H1 (cell line): ENCODE results near the gene DEXI. TPM values are rescaled to one million over a fixed set of nuclear protein-coding genes. Genes with fewer than 3 reads are reported as not detected.

Experiments
- CTCF ChIA-PET: fragments of 300-600 bp; sonication (Branson Sonifier 250); formaldehyde crosslinking; loops from one replicate; lab custom pipeline; 2021; ENCODE audit not compliant: partially characterized antibody; lab: Charles Lee
- POLR2A ChIA-PET: fragments of 300-600 bp; sonication (Branson Sonifier 250); formaldehyde crosslinking; loops from one replicate; lab custom pipeline; 2021; ENCODE audit warnings: inconsistent platforms; ENCODE audit not compliant: partially characterized antibody; lab: Charles Lee
- DNase-seq, 2 experiments: peaks; one replicate each; pipeline versions ENCODE4 v3.0.0 to v3.0.0-alpha.2; 2010 to 2022; ENCODE audit warnings: low spot score in 2 of 2, low read depth in 1 of 2, mixed read lengths in 1 of 2
- FAIRE-seq: peaks from 2 replicates; lab custom pipeline; 2011; peaks lifted over from hg19 to GRCh38; lab: Jason Lieb, UNC
- H2AFZ ChIP-seq: 2 replicates; pipeline ENCODE4 v1.8.1; 2012; ENCODE audit warnings: low read length, inconsistent platforms
- H2AK5ac ChIP-seq: 2 replicates; pipeline ENCODE4 v1.6.1; 2013; ENCODE audit warnings: low read depth, low read length
- H2BK120ac ChIP-seq: replicated peaks from 2 replicates; pipeline ENCODE3; 2013; ENCODE audit warnings: low read depth, low read length, inconsistent platforms
- H2BK12ac ChIP-seq: 2 replicates; pipeline ENCODE4 v1.6.1; 2013; ENCODE audit warnings: low read depth, low read length
- H2BK15ac ChIP-seq: 2 replicates; pipeline ENCODE4 v1.6.1; 2013; ENCODE audit warnings: low read length
- H2BK20ac ChIP-seq: 2 replicates; pipeline ENCODE4 v1.6.1; 2013; ENCODE audit warnings: low read length
- H2BK5ac ChIP-seq: 2 replicates; pipeline ENCODE4 v1.6.1; 2013; ENCODE audit warnings: low read depth, low read length
- H3K14ac ChIP-seq: 2 replicates; pipeline ENCODE4 v1.6.1; 2013; ENCODE audit warnings: inconsistent platforms; ENCODE audit not compliant: insufficient read length
- H3K18ac ChIP-seq: 2 replicates; pipeline ENCODE4 v1.6.1; 2013; ENCODE audit warnings: low read length; ENCODE audit errors: extremely low read depth
- H3K23ac ChIP-seq: 2 replicates; pipeline ENCODE4 v1.6.1; 2013; ENCODE audit warnings: inconsistent platforms; ENCODE audit not compliant: insufficient read length
- H3K23me2 ChIP-seq: 2 replicates; pipeline ENCODE4 v1.6.1; 2013; ENCODE audit warnings: low read depth, low read length
- H3K27ac ChIP-seq: 2 replicates; pipeline ENCODE4 v1.6.1; 2011; ENCODE audit warnings: low read depth, low read length, inconsistent platforms
- H3K27me3 ChIP-seq, 4 experiments: replicated peaks in 1 of 4; 1 replicate in 1 of 4; 2 replicates in 3 of 4; pipeline versions ENCODE4 v1.6.1 to v1.8.1; 2011 to 2013; ENCODE audit warnings: low read length in 3 of 4, mild to moderate bottlenecking in 3 of 4, inconsistent platforms in 2 of 4, mixed read lengths in 2 of 4, moderate library complexity in 1 of 4; ENCODE audit not compliant: control insufficient read depth in 3 of 4, insufficient read depth in 3 of 4; ENCODE audit errors: extremely low read depth in 1 of 4
- H3K36me3 ChIP-seq, 4 experiments: 2 replicates each; pipeline versions ENCODE4 v1.6.1 to v1.8.1; 2011 to 2013; ENCODE audit warnings: mild to moderate bottlenecking in 4 of 4, low read length in 3 of 4, moderate library complexity in 2 of 4, control low read depth in 1 of 4, inconsistent platforms in 1 of 4; ENCODE audit not compliant: insufficient read depth in 4 of 4, control insufficient read depth in 2 of 4
- H3K4ac ChIP-seq: replicated peaks from 2 replicates; pipeline ENCODE3; 2013; ENCODE audit warnings: low read length, low read depth, mixed read lengths, inconsistent platforms; ENCODE audit not compliant: insufficient read length
- H3K4me1 ChIP-seq, 4 experiments: replicated peaks in 1 of 4; 1 replicate in 1 of 4; 2 replicates in 3 of 4; pipeline versions ENCODE4 v1.6.1 to v1.8.1; 2011 to 2013; ENCODE audit warnings: low read length in 3 of 4, inconsistent platforms in 2 of 4, mixed read lengths in 1 of 4; ENCODE audit not compliant: insufficient read depth in 4 of 4, control insufficient read depth in 3 of 4
- H3K4me2 ChIP-seq, 2 experiments: 2 replicates each; pipeline versions ENCODE4 v1.6.1 to v1.8.1; 2011 to 2013; ENCODE audit warnings: low read depth in 2 of 2, low read length in 2 of 2, control low read depth in 1 of 2, inconsistent platforms in 1 of 2, mild to moderate bottlenecking in 1 of 2; ENCODE audit not compliant: insufficient read depth in 1 of 2
- H3K4me3 ChIP-seq, 4 experiments: fragments of 200-600, 300-600 bp in 1 of 4; sonication (generic), shearing (Covaris generic), sonication (Bioruptor Twin) in 1 of 4; 2 replicates each; pipeline versions ENCODE4 v1.5.1 to v1.8.1; 2011 to 2016; ENCODE audit warnings: low read length in 4 of 4, low read depth in 3 of 4, control low read depth in 2 of 4, inconsistent platforms in 2 of 4, mild to moderate bottlenecking in 2 of 4, mixed read lengths in 1 of 4, moderate library complexity in 1 of 4; ENCODE audit not compliant: insufficient read depth in 2 of 4; ENCODE audit errors: extremely low read depth in 1 of 4
- H3K56ac ChIP-seq: replicated peaks from 2 replicates; pipeline ENCODE3; 2013; ENCODE audit warnings: low read depth, mild to moderate bottlenecking, mixed read lengths, low read length, inconsistent platforms; ENCODE audit not compliant: insufficient read length
- H3K79me1 ChIP-seq: 2 replicates; pipeline ENCODE4 v1.6.1; 2013; ENCODE audit warnings: low read depth, low read length, control low read depth
- H3K79me2 ChIP-seq, 2 experiments: 2 replicates each; pipeline versions ENCODE4 v1.6.1 to v1.8.1; 2012 to 2013; ENCODE audit warnings: low read length in 2 of 2, mild to moderate bottlenecking in 2 of 2, inconsistent platforms in 1 of 2; ENCODE audit not compliant: insufficient read depth in 2 of 2, control insufficient read depth in 1 of 2
- H3K9ac ChIP-seq, 4 experiments: replicated peaks in 1 of 4; 1 replicate in 1 of 4; 2 replicates in 3 of 4; pipeline versions ENCODE4 v1.6.1 to v1.8.1; 2011 to 2013; ENCODE audit warnings: low read depth in 3 of 4, low read length in 3 of 4, control low read depth in 2 of 4, mild to moderate bottlenecking in 2 of 4, moderate library complexity in 2 of 4, inconsistent platforms in 1 of 4; ENCODE audit errors: extremely low read depth in 1 of 4
- H3K9me3 ChIP-seq, 2 experiments: 2 replicates each; pipeline versions ENCODE4 v1.6.1 to v1.8.1; 2012 to 2013; ENCODE audit warnings: mild to moderate bottlenecking in 2 of 2, moderate library complexity in 2 of 2, control low read depth in 1 of 2, inconsistent platforms in 1 of 2, low read depth in 1 of 2, low read length in 1 of 2, mixed read lengths in 1 of 2; ENCODE audit not compliant: insufficient read depth in 2 of 2
- H4K20me1 ChIP-seq, 2 experiments: replicated peaks in 1 of 2; 2 replicates each; pipeline versions ENCODE3 to v1.8.1; 2011 to 2013; ENCODE audit warnings: inconsistent platforms in 2 of 2, low read length in 2 of 2, mild to moderate bottlenecking in 1 of 2; ENCODE audit not compliant: insufficient read depth in 2 of 2, control insufficient read depth in 1 of 2
- H4K5ac ChIP-seq: 2 replicates; pipeline ENCODE4 v1.6.1; 2013; ENCODE audit warnings: low read length, low read depth, mixed read lengths, inconsistent platforms; ENCODE audit not compliant: insufficient read length
- H4K8ac ChIP-seq: 2 replicates; pipeline ENCODE4 v1.8.0; 2013; ENCODE audit warnings: mild to moderate bottlenecking, moderate library complexity, low read length, inconsistent platforms; ENCODE audit not compliant: insufficient read depth; ENCODE audit errors: extremely low read depth
- H4K91ac ChIP-seq: replicated peaks from 2 replicates; pipeline ENCODE3; 2013; ENCODE audit warnings: low read length, mixed read lengths, inconsistent platforms; ENCODE audit not compliant: insufficient read length
- ASH2L ChIP-seq: fragments of 200-600, 300-600 bp; sonication (generic); IDR thresholded peaks from one replicate; pipeline ENCODE4 v1.7.1; 2017; ENCODE audit warnings: low read length
- BACH1 ChIP-seq: IDR thresholded peaks from 2 replicates; pipeline ENCODE4 v1.6.1; 2012; ENCODE audit warnings: low read length, improper control_type of control experiment
- CBX5 ChIP-seq: fragments of 300-800, 300-1000 bp; sonication (generic); IDR thresholded peaks from 2 replicates; pipeline ENCODE4 v1.7.1; 2016; ENCODE audit warnings: antibody characterized with exemption, low read length, low read depth
- CEBPB ChIP-seq: IDR thresholded peaks from 2 replicates; pipeline ENCODE4 v1.6.1; 2012; ENCODE audit warnings: low read depth, low read length
- GABPA ChIP-seq: IDR thresholded peaks from 2 replicates; pipeline ENCODE4 v1.6.1; 2011; ENCODE audit warnings: mild to moderate bottlenecking, low read length, moderate library complexity, borderline replicate concordance; ENCODE audit not compliant: insufficient read depth
- GTF2F1 ChIP-seq: IDR thresholded peaks from 2 replicates; pipeline ENCODE4 v1.6.1; 2012; ENCODE audit warnings: low read depth, low read length, improper control_type of control experiment, borderline replicate concordance
- KDM5A ChIP-seq: fragments of 200-600 bp; IDR thresholded peaks from 2 replicates; pipeline ENCODE4 v1.7.1; 2012; ENCODE audit warnings: mild to moderate bottlenecking, low read length, inconsistent platforms, mixed read lengths
- NANOG ChIP-seq: IDR thresholded peaks from 2 replicates; pipeline ENCODE4 v1.6.1; 2011; ENCODE audit warnings: low read length, low read depth, mild to moderate bottlenecking, inconsistent platforms; ENCODE audit not compliant: insufficient read depth, poor library complexity, severe bottlenecking
- POLR2AphosphoS5 ChIP-seq: IDR thresholded peaks from 2 replicates; pipeline ENCODE4 v1.6.1; 2011; ENCODE audit warnings: low read depth, low read length
- RNF2 ChIP-seq: fragments of 200-900, 300-1000 bp; sonication (generic); IDR thresholded peaks from 2 replicates; pipeline ENCODE4 v1.7.1; 2016; ENCODE audit warnings: borderline replicate concordance, low read depth, mild to moderate bottlenecking, antibody characterized with exemption, low read length; ENCODE audit not compliant: poor library complexity, severe bottlenecking; ENCODE audit errors: missing control alignments
- SIRT6 ChIP-seq: IDR thresholded peaks from one replicate; pipeline ENCODE4 v1.7.1; 2012; ENCODE audit warnings: low read length, inconsistent platforms
- SP4 ChIP-seq: IDR thresholded peaks from 2 replicates; pipeline ENCODE4 v1.6.1; 2012; ENCODE audit warnings: low read length, inconsistent platforms
- TCF12 ChIP-seq: IDR thresholded peaks from 2 replicates; pipeline ENCODE4 v1.6.1; 2011; ENCODE audit warnings: low read depth, mild to moderate bottlenecking, low read length
- TEAD4 ChIP-seq: IDR thresholded peaks from 2 replicates; pipeline ENCODE4 v1.6.1; 2012; ENCODE audit warnings: low read depth, low read length, inconsistent platforms, mixed read lengths
- YY1 ChIP-seq: IDR thresholded peaks from 2 replicates; pipeline ENCODE4 v1.6.1; 2011; ENCODE audit warnings: low read depth, mild to moderate bottlenecking, low read length
- ZNF274 ChIP-seq: IDR thresholded peaks from 2 replicates; pipeline ENCODE4 v1.7.0; 2012; ENCODE audit warnings: low read length, borderline replicate concordance; ENCODE audit errors: extremely low read depth
- WGBS, 2 experiments: shearing (Covaris generic) in 1 of 2; methylation state at CpG; one replicate each; pipeline versions ENCODE4 v1.1.6 to v1.1.7; 2013 to 2015; ENCODE audit warnings: low lambda C conversion rate in 2 of 2, mixed read lengths in 2 of 2, inconsistent platforms in 1 of 2, low coverage in 1 of 2, missing lambda C conversion rate in 1 of 2; ENCODE audit not compliant: insufficient replicate concordance in 2 of 2, insufficient coverage in 1 of 2, insufficient read length in 1 of 2; ENCODE audit errors: extremely low coverage in 1 of 2, missing lambda C conversion rate in 1 of 2; 5-methylcytosine and 5-hydroxymethylcytosine counted together
- polyA plus RNA-seq, 7 experiments: library from polyadenylated mRNA; depleted of rRNA in 3 of 7; stranded (reverse) in 5 of 7; unstranded in 2 of 7; fragments of >200 nt in 5 of 7; fragments of 200-250 nt in 2 of 7; gene quantifications; 1 replicate in 5 of 7; 2 replicates in 1 of 7; 4 replicates in 1 of 7; pipeline versions ENCODE4 v1.2.1 to v1.2.3, GENCODE V29; 2011 to 2013; ENCODE audit warnings: missing spikeins in 2 of 7, mixed read lengths in 2 of 7
- total RNA-seq: library from RNA; stranded (reverse); fragmentation: NEBNext Ultra II Directional; extraction: Animal tissue kit (Norgen Biotek cat#: 25700); gene quantifications from 2 replicates; pipeline ENCODE4 v1.2.1, GENCODE V29; 2021

Gene DEXI
- total and polyA plus RNA-seq, 2 of the 8 experiments (the other 6 are each of a cell fraction or from before 2014, with no cell fraction given): 39.5 to 47.3 TPM

GRCh38 chr16:10907757-10908045, 34.6 kb downstream of the DEXI start:
- Histone ChIP-seq H2BK15ac (no peak overlapping the region), H3K27me3 (no peaks in the 10 kb centered on the region; a peak in 1 of 7 replicates), H3K4ac (no peak overlapping the region), H3K23me2 (no peaks in the 10 kb centered on the region), H3K27ac (no peak overlapping the region), H3K23ac (no peak overlapping the region), H3K79me1 (no peaks in the 10 kb centered on the region), H3K9ac (no peak overlapping the region), H3K36me3 (no peaks in the 10 kb centered on the region), H4K5ac (no peak overlapping the region), H3K4me3 (no peak overlapping the region), H2BK120ac (no peak overlapping the region), H4K20me1 (no peaks in the 10 kb centered on the region), H2BK5ac (no peak overlapping the region), H2BK20ac (no peak overlapping the region), H3K4me2 (no peak overlapping the region), H3K56ac (no peak overlapping the region), H2AFZ (no peak overlapping the region), H3K9me3 (no peaks in the 10 kb centered on the region), H3K18ac (no peak overlapping the region), H2AK5ac (no peak overlapping the region), H3K4me1 (no peaks in the 10 kb centered on the region), H2BK12ac (no peak overlapping the region), H4K91ac (no peak overlapping the region), H3K14ac (no peak overlapping the region), H4K8ac (no peak overlapping the region), H3K79me2 (no peaks in the 10 kb centered on the region)
- POLR2A ChIA-PET: interaction anchor here (1.3 kb wide), 1 partner anchor 9 kb away, joined by 7 read pairs; no protein-coding TSS in a partner anchor
- TF ChIP-seq POLR2AphosphoS5: no peak
- no peak for TF ChIP-seq BACH1
- no peak for TF ChIP-seq RNF2
- no peak for TF ChIP-seq KDM5A
- TF ChIP-seq CBX5: no peak
- TF ChIP-seq TCF12: no peak
- no peak for TF ChIP-seq GTF2F1
- no peak for TF ChIP-seq NANOG
- TF ChIP-seq GABPA: no peak
- no peak for TF ChIP-seq SP4
- TF ChIP-seq ZNF274: no peak
- TF ChIP-seq SIRT6: no peak
- TF ChIP-seq CEBPB: no peak
- TF ChIP-seq YY1: no peak
- TF ChIP-seq TEAD4: no peak
- TF ChIP-seq ASH2L: no peak
- DNase-seq (no peak), FAIRE-seq (no peak)
- CTCF ChIA-PET: interaction anchor here (1.0 to 7.1 kb wide), 4 partner anchors 10 to 153 kb away, joined by 3 to 82 read pairs (median 6); no protein-coding TSS in a partner anchor
- 92% methylated on average over 17 of the region's 21 CpGs; no CpG with 5 or more reads in 1 of the 2 experiments for WGBS, 2 experiments
